Gastrocnemius medialis (tissue), 4 donors: ENCODE results near the gene REST. TPM values are rescaled to one million over a fixed set of nuclear protein-coding genes. Genes with fewer than 3 reads are reported as not detected.
A peak's percentile ranks its signal among the peaks of the same experiment; 100 is the strongest.

Source experiments
- ATAC-seq, 2 donors: fragments of 150-250 bp; one replicate each; pipeline ENCODE4 v1.9.1; 2016
- DNase-seq, 2 donors: peaks; one replicate each; pipeline ENCODE4 v3.0.0-alpha.2; 2019
- H3K27ac ChIP-seq, 4 donors: fragments of 200-600 bp; sonication (generic); 1 replicate in 1 of 4; 2 replicates in 3 of 4; pipeline ENCODE4 v1.5.1; 2016 to 2018; ENCODE audit warnings: mild to moderate bottlenecking in 2 of 4, moderate library complexity in 1 of 4
- H3K27me3 ChIP-seq, 3 donors: fragments of 200-600 bp; sonication (generic) in 2 of 3; 1 replicate in 1 of 3; 2 replicates in 2 of 3; pipeline versions ENCODE4 v1.5.1 to v1.6.0; 2016 to 2019; ENCODE audit warnings: mild to moderate bottlenecking in 1 of 3, moderate library complexity in 1 of 3
- H3K36me3 ChIP-seq, 2 donors: fragments of 200-600 bp; sonication (generic) in 1 of 2; one replicate each; pipeline ENCODE4 v1.5.1; 2017 to 2018
- H3K4me1 ChIP-seq, 2 donors: fragments of 200-600 bp; sonication (generic) in 1 of 2; one replicate each; pipeline ENCODE4 v1.5.1; 2016 to 2017; ENCODE audit warnings: mild to moderate bottlenecking in 2 of 2
- H3K4me3 ChIP-seq, 4 donors: fragments of 200-600 bp; sonication (generic) in 3 of 4; 1 replicate in 1 of 4; 2 replicates in 3 of 4; pipeline ENCODE4 v1.5.1; 2016 to 2019; ENCODE audit warnings: mild to moderate bottlenecking in 2 of 4
- H3K9me3 ChIP-seq, 3 donors: fragments of 200-600 bp; sonication (generic) in 2 of 3; 1 replicate in 1 of 3; 2 replicates in 2 of 3; pipeline ENCODE4 v1.5.1; 2016 to 2019
- CTCF ChIP-seq, 5 experiments: fragments of 450-650 bp in 3 of 5; fragments of 200-600 bp in 2 of 5; sonication (generic) in 2 of 5; IDR thresholded peaks in 4 of 5; conservative IDR thresholded peaks in 1 of 5; 1 replicate in 4 of 5; 2 replicates in 1 of 5; pipeline ENCODE4 v1.5.1; 2016 to 2019; ENCODE audit warnings: antibody characterized with exemption in 5 of 5, mild to moderate bottlenecking in 3 of 5, moderate library complexity in 3 of 5
- POLR2A ChIP-seq, 2 donors: fragments of 450-650 bp; IDR thresholded peaks; one replicate each; pipeline ENCODE4 v1.6.1; 2017; ENCODE audit warnings: antibody characterized with exemption in 2 of 2, mild to moderate bottlenecking in 2 of 2, moderate library complexity in 2 of 2
- in situ Hi-C, 4 donors: fragments of 200-750 bp; cut with MboI; loops; one replicate each; pipeline versions ENCODE4 v1.15.0 to v1.8.0; 2017; ENCODE audit warnings: low sequenced_read_pairs in 4 of 4
- intact Hi-C: fragments of 100-400 bp; cut with DNase I; formaldehyde crosslinking; loops from one replicate; pipeline ENCODE4 v1.15.1; 2023; ENCODE audit warnings: low total_unique reads
- total RNA-seq, 4 donors: library from RNA; depleted of rRNA; stranded (reverse); fragments of >200 nt; gene quantifications; one replicate each; pipeline versions ENCODE4 v1.1.0 to v1.2.3, GENCODE V29; 2016

Gene REST, protein sequence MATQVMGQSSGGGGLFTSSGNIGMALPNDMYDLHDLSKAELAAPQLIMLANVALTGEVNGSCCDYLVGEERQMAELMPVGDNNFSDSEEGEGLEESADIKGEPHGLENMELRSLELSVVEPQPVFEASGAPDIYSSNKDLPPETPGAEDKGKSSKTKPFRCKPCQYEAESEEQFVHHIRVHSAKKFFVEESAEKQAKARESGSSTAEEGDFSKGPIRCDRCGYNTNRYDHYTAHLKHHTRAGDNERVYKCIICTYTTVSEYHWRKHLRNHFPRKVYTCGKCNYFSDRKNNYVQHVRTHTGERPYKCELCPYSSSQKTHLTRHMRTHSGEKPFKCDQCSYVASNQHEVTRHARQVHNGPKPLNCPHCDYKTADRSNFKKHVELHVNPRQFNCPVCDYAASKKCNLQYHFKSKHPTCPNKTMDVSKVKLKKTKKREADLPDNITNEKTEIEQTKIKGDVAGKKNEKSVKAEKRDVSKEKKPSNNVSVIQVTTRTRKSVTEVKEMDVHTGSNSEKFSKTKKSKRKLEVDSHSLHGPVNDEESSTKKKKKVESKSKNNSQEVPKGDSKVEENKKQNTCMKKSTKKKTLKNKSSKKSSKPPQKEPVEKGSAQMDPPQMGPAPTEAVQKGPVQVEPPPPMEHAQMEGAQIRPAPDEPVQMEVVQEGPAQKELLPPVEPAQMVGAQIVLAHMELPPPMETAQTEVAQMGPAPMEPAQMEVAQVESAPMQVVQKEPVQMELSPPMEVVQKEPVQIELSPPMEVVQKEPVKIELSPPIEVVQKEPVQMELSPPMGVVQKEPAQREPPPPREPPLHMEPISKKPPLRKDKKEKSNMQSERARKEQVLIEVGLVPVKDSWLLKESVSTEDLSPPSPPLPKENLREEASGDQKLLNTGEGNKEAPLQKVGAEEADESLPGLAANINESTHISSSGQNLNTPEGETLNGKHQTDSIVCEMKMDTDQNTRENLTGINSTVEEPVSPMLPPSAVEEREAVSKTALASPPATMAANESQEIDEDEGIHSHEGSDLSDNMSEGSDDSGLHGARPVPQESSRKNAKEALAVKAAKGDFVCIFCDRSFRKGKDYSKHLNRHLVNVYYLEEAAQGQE
- total RNA-seq: 10 to 100 TPM; 17.9 to 22.6 (median 20.0) TPM

- ATAC-seq (peak; percentile 77 to 78), DNase-seq (peak; percentile 41 to 61)
- Histone ChIP-seq H3K4me1 (peaks cover 12 to 16% of the 10 kb centered on the region in 2 donors), H3K27me3 (no peaks in the 10 kb centered on the region), H3K27ac (peak within 1 kb of the TSS; percentile 85 to 94 (median 89)), H3K9me3 (no peaks in the 10 kb centered on the region), H3K4me3 (peak within 1 kb of the TSS; percentile 61 to 98 (median 90)), H3K36me3 (no peaks in the 10 kb centered on the region)
- TF ChIP-seq CTCF (IDR thresholded peaks at IDR 0.05 in 4 of 5, conservative IDR thresholded peaks at IDR 0.05 in 1 of 5): no peak
- TF ChIP-seq POLR2A (IDR thresholded peaks at IDR 0.05): peak; percentile 69 to 73
- intact Hi-C loops: loop anchor here (1.0 to 5.0 kb wide), 3 partner anchors 50 to 470 kb away; partner anchors contain the start of genes NOA1, PAICS and PPAT
- in situ Hi-C loops: loop anchor here in 3 of 4 donors (5.0 to 10.0 kb wide), 3 partner anchors 67 to 77 kb away; partner anchors contain the start of genes NOA1 (in 2 of the 3) and POLR2B (in 2 of the 3)
These were observed at the start of gene REST for GRCh38 chr4:56907489-56908205. Gene REST (plus strand): TSS chr4:56907900. CDS start chr4:56910639, 2,739 bp downstream.

GRCh38 chr4:56859841-56860240 is 47.9 kb upstream of the REST start:
- no peaks in the 10 kb centered on the region for H3K4me1 ChIP-seq
- H3K9me3 ChIP-seq: no peaks in the 10 kb centered on the region
- no peak overlapping the region for H3K4me3 ChIP-seq
- no peaks in the 10 kb centered on the region for H3K27me3 ChIP-seq
- H3K36me3 ChIP-seq: no peaks in the 10 kb centered on the region
- TF ChIP-seq CTCF (IDR thresholded peaks at IDR 0.05 in 4 of 5, conservative IDR thresholded peaks at IDR 0.05 in 1 of 5): no peak
- TF ChIP-seq POLR2A (IDR thresholded peaks at IDR 0.05): no peak
- intact Hi-C loops (no loop called here), in situ Hi-C loops (no loop called here)
- no peak for ATAC-seq
- no peak overlapping the region for H3K27ac ChIP-seq
- DNase-seq: no peak

GRCh38 chr4:56860781-56861180 is 46.9 kb upstream of the REST start:
- no peak overlapping the region for H3K4me3 ChIP-seq
- intact Hi-C loops: no loop called here
- in situ Hi-C loops: no loop called here
- DNase-seq (no peak), ATAC-seq (no peak)
- H3K9me3 ChIP-seq: no peaks in the 10 kb centered on the region
- no peaks in the 10 kb centered on the region for H3K36me3 ChIP-seq
- no peak overlapping the region for H3K27ac ChIP-seq
- H3K4me1 ChIP-seq: no peaks in the 10 kb centered on the region
- no peaks in the 10 kb centered on the region for H3K27me3 ChIP-seq
- no peak for TF ChIP-seq CTCF (IDR thresholded peaks at IDR 0.05 in 4 of 5, conservative IDR thresholded peaks at IDR 0.05 in 1 of 5)
- TF ChIP-seq POLR2A (IDR thresholded peaks at IDR 0.05): no peak

DNA sequence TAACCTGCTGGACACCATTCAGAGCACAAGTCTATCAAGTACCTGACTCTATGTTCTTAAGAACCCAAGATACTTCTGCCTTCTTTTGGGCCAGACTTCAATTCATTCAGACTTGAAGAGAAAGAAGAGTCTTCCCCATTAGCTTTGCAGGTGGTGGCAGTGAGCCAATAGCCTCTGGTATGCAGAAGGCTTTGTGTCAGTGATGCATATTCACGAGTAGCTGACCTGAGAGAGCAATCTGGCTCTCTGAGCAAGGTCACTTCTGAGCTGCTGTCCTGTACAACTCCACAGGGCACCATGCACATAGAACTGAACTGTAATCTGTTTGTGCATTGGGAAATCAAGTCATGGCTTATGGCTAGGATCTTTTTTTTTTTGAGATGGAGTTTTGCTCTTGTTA is 46.3 kb upstream of the REST start:
- ATAC-seq: no peak
- TF ChIP-seq POLR2A (IDR thresholded peaks at IDR 0.05) (no peak), CTCF (IDR thresholded peaks at IDR 0.05 in 4 of 5, conservative IDR thresholded peaks at IDR 0.05 in 1 of 5) (no peak)
- no peak overlapping the region for H3K4me3 ChIP-seq
- no peak overlapping the region for H3K27ac ChIP-seq
- no peaks in the 10 kb centered on the region for H3K36me3 ChIP-seq
- in situ Hi-C loops: no loop called here
- no peaks in the 10 kb centered on the region for H3K4me1 ChIP-seq
- no peaks in the 10 kb centered on the region for H3K9me3 ChIP-seq
- DNase-seq: no peak
- no peaks in the 10 kb centered on the region for H3K27me3 ChIP-seq
- intact Hi-C loops: no loop called here
